Uterus (tissue), 4 donors: ENCODE results near the gene NDUFB10. TPM values are rescaled to one million over a fixed set of nuclear protein-coding genes. Genes with fewer than 3 reads are reported as not detected.
"Not testable (repeated sequence)": the region's sequence is repeated elsewhere in the genome, so short reads cannot be mapped to it uniquely, and the experiment has no call there.

Experiments used
- DNase-seq, 2 donors: peaks; one replicate each; pipeline ENCODE4 v3.0.0-alpha.2; 2019 to 2020
- H3K27ac ChIP-seq, 2 donors: fragments of 200-600 bp; sonication (generic); 1 replicate in 1 of 2; 2 replicates in 1 of 2; pipeline ENCODE4 v1.5.1; 2016 to 2018
- H3K27me3 ChIP-seq, 2 donors: fragments of 200-600 bp; sonication (generic); one replicate each; pipeline ENCODE4 v1.5.1; 2018 to 2019; ENCODE audit warnings: control low read depth in 1 of 2
- H3K36me3 ChIP-seq, 2 donors: fragments of 200-600 bp; sonication (generic); one replicate each; pipeline ENCODE4 v1.5.1; 2019; ENCODE audit warnings: control low read depth in 1 of 2
- H3K4me1 ChIP-seq, 2 donors: fragments of 200-600 bp; sonication (generic); one replicate each; pipeline ENCODE4 v1.5.1; 2018 to 2019; ENCODE audit warnings: control low read depth in 1 of 2
- H3K4me3 ChIP-seq, 2 donors: fragments of 200-600 bp; sonication (generic); 1 replicate in 1 of 2; 2 replicates in 1 of 2; pipeline ENCODE4 v1.5.1; 2018 to 2019; ENCODE audit warnings: mild to moderate bottlenecking in 1 of 2
- H3K9me3 ChIP-seq, 2 donors: fragments of 200-600 bp; sonication (generic); one replicate each; pipeline ENCODE4 v1.5.1; 2019; ENCODE audit warnings: control low read depth in 1 of 2
- POLR2A ChIP-seq, 2 donors: fragments of 450-650 bp; IDR thresholded peaks; one replicate each; pipeline ENCODE4 v1.6.1; 2016; ENCODE audit warnings: antibody characterized with exemption in 2 of 2, mild to moderate bottlenecking in 1 of 2, moderate library complexity in 1 of 2
- intact Hi-C: fragments of 100-400 bp; cut with DNase I; formaldehyde crosslinking; loops from one replicate; pipeline ENCODE4 v1.15.1; 2023; ENCODE audit warnings: low total_unique reads
- total RNA-seq, 4 donors: library from RNA; depleted of rRNA in 3 of 4; stranded (reverse); fragments of >200 nt in 3 of 4; gene quantifications; one replicate each; pipeline versions ENCODE4 v1.1.0 to v1.2.4, GENCODE V29; 2014 to 2023
- TF ChIP-seq, protein P1 (sequence below), 4 experiments: fragments of 200-600 bp in 2 of 4; fragments of 450-650 bp in 2 of 4; sonication (generic) in 2 of 4; IDR thresholded peaks; one replicate each; pipeline ENCODE4 v1.5.1; 2016 to 2019; ENCODE audit warnings: antibody characterized with exemption in 4 of 4, mild to moderate bottlenecking in 2 of 4, moderate library complexity in 1 of 4
- donor health status: DM: yes; HTN: yes; CAD: no.

Gene NDUFB10
- total RNA-seq, 4 donors from 2014 or later, result 50.1 to 532 (median 78.0) TPM

DNA sequence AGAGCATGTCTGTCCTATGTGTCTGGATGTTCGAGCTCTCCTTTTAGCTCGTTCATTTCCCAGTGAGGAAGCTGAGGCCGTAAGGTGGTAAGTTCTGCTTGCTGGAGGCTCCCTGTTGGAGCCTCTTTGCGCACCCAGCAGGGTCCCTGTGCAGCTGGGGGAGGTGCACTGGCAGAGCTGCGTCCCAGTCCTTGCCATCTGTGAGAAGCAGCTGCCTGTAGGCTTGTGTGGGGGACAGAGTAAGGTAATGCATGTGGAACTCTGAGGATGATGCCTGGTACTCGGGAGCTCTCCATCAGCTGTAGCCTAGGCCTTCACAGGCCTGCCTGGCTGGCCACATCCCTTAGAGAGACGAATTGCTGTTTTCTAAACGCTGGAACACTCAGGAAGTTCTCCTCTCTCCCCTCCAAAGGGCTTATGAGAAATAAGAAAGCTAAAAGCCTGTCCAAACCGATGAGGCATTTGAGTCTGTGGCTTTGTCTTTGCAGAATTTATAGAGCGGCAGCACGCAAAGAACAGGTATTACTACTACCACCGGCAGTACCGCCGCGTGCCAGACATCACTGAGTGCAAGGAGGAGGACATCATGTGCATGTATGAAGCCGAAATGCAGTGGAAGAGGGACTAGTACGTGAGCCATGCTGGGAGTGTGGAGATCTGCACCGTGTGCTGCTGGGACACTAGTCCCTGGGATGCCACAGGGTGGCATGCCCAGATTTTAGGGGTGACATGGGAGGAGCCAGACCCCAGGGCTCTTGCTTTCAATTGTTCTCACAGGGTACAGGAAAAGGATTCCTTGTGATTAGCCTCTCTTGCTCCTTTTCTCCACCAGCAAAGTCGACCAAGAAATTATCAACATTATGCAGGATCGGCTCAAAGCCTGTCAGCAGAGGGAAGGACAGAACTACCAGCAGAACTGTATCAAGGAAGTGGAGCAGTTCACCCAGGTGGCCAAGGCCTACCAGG is 1.6 kb downstream of the NDUFB10 start:
- intact Hi-C loops, result no loop called here
- Histone ChIP-seq H3K36me3 (no peaks in the 10 kb centered on the region), H3K4me3 (no peak overlapping the region), H3K4me1 (peaks cover 0 to 4% of the 10 kb centered on the region in 2 donors), H3K9me3 (no peaks in the 10 kb centered on the region), H3K27ac (no peak overlapping the region), H3K27me3 (no peaks in the 10 kb centered on the region)
- no peak for TF ChIP-seq POLR2A (IDR thresholded peaks at IDR 0.05)
- TF ChIP-seq, protein P1, sequence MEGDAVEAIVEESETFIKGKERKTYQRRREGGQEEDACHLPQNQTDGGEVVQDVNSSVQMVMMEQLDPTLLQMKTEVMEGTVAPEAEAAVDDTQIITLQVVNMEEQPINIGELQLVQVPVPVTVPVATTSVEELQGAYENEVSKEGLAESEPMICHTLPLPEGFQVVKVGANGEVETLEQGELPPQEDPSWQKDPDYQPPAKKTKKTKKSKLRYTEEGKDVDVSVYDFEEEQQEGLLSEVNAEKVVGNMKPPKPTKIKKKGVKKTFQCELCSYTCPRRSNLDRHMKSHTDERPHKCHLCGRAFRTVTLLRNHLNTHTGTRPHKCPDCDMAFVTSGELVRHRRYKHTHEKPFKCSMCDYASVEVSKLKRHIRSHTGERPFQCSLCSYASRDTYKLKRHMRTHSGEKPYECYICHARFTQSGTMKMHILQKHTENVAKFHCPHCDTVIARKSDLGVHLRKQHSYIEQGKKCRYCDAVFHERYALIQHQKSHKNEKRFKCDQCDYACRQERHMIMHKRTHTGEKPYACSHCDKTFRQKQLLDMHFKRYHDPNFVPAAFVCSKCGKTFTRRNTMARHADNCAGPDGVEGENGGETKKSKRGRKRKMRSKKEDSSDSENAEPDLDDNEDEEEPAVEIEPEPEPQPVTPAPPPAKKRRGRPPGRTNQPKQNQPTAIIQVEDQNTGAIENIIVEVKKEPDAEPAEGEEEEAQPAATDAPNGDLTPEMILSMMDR (IDR thresholded peaks at IDR 0.05), result no peak
- DNase-seq, result no peak

GRCh38 chr16:1961651-1962067 is 2.3 kb downstream of the NDUFB10 start:
- peaks cover 0 to 4% of the 10 kb centered on the region in 2 donors for H3K4me1 ChIP-seq
- no peak for TF ChIP-seq POLR2A (IDR thresholded peaks at IDR 0.05)
- TF ChIP-seq, protein P1 (IDR thresholded peaks at IDR 0.05), result no peak
- intact Hi-C loops, result no loop called here
- no peaks in the 10 kb centered on the region for H3K27me3 ChIP-seq
- H3K36me3 ChIP-seq, result no peaks in the 10 kb centered on the region
- no peak overlapping the region for H3K27ac ChIP-seq
- no peak for DNase-seq
- H3K9me3 ChIP-seq, result no peaks in the 10 kb centered on the region
- no peak overlapping the region for H3K4me3 ChIP-seq

DNA sequence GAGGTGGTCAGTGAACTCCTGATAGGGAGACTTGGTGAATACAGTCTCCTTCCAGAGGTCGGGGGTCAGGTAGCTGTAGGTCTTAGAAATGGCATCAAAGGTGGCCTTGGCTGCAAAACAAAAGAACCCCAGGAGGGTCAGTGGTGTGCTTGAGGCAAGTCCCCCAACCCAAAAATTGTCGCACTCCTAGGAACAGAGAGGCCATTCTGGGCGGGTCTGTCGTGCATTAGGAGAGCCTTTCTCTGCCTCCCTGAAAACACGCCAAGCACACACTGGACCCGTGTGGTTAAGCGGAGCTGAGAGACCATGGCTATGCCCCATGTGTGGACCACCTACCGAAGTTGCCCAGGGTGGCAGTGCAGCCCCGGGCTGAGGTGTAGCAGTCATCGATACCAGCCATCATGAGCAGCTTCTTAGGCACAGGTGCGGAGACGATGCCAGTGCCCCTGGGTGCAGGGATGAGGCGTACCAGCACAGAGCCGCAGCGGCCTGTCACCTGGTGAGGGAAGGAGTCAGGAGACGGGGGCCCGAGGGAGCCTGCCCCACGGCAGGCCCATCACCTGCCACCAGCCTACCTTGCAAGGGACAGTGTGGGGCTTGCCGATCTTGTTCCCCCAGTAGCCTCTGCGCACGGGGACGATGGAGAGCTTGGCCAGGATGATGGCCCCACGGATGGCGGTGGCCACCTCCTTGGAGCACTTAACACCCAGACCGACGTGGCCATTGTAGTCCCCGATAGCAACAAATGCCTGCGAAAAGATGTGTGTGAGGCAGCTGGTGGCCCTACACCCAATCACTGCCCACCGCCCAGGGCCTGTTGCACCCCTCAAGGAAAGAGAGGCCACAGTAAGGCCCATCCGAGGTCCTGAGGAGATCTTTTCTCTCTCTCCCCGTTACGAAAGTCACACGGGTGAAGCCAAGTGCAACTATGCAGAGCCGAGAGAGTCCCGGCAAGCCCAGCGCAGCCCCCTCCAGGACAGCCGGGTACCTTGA is 3.1 kb downstream of the NDUFB10 start:
- H3K9me3 ChIP-seq, H3K4me1 ChIP-seq, H3K27ac ChIP-seq, H3K4me3 ChIP-seq, H3K27me3 ChIP-seq, H3K36me3 ChIP-seq, intact Hi-C loops, DNase-seq: not testable (repeated sequence)

DNA sequence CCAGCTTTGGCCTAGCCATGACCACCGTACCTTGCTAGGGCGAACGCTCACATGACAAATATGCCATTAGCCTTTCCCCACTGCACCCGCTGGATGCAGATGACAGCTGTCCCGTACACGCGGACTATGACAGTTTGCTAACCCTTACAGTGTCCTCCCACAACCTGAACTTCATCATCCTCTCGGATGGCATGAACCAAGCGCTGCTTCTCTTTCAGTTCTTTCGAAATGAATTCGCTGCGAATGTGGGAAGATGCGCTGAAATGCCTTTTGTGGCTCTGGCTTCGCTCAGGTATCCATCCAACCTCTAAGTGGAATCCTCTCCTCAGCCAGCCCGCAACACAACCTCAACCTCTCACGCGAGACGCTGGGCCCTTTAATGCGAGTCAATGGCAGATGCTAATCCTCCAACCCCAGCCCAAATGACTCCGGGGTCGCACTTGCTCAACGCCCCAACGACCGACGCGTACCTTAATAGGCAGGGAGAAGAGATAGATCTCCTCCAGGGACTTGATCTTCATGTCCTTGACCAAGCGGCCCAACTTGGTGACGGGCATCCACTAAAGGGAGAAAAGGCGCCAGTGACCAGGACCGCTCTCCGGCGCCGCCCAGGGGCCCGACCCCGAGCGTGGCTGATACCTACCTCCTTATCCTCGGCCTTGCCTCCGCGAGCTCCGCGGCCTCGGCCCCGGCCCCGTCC is 4.6 kb downstream of the NDUFB10 start:
- no peak for DNase-seq
- intact Hi-C loops, result no loop called here
- Histone ChIP-seq H3K9me3 (no peaks in the 10 kb centered on the region), H3K27ac (peak overlapping the region; percentile 80 to 95), H3K27me3 (no peaks in the 10 kb centered on the region), H3K36me3 (no peaks in the 10 kb centered on the region), H3K4me1 (peaks cover 0 to 4% of the 10 kb centered on the region in 2 donors), H3K4me3 (peak overlapping the region; percentile 62 to 81)
- TF ChIP-seq POLR2A (IDR thresholded peaks at IDR 0.05), result no peak
- TF ChIP-seq, protein P1 (IDR thresholded peaks at IDR 0.05), result no peak
